Activated naive CD8-positive, alpha-beta T cell treated with anti-CD3 and anti-CD28 coated beads, Interleukin-2, amount 50 U/mL, for 16 hours (primary cell): Measurements from ENCODE around the gene TRIP4.
"Not testable (repeated sequence)": the region's sequence is repeated elsewhere in the genome, so short reads cannot be mapped to it uniquely, and the experiment has no call there.

Source experiments
- DNase-seq: peaks from one replicate; pipeline ENCODE4 v3.0.0-alpha.2; 2020; ENCODE audit warnings: low read depth, low spot score

The TRIP4 gene

DNA sequence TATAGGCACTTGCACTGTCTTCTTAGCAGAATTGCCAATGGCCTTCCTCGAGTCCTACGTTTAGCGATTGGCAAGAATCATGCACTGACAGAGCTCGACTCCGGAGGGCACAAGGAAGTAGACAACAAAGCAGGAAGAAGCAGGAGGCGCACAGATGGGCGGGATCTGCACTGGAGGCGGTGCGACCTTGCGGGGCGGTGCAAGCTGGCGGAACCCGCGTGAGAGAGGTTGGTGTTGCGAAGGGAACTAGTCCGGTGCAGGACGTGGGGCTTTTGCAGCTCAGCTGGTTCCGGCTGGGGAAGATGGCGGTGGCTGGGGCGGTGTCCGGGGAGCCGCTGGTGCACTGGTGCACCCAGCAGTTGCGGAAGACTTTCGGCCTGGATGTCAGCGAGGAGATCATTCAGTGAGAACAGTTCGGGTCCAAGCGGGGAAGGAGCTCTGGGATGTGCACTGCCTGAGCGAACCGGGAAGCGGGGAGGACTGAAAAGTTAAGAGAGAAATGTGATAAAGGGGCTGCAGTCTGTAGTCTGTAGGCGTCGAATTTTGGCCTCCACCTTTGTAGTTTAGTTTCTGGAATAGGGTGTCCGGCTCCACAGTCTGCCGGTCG is at the start of gene TRIP4:
Gene TRIP4 (plus strand): TSS at position 275 of the 607 bp plus-strand sequence. CDS start 28 bp downstream, at position 303.
- DNase-seq = peak; percentile 94

DNA sequence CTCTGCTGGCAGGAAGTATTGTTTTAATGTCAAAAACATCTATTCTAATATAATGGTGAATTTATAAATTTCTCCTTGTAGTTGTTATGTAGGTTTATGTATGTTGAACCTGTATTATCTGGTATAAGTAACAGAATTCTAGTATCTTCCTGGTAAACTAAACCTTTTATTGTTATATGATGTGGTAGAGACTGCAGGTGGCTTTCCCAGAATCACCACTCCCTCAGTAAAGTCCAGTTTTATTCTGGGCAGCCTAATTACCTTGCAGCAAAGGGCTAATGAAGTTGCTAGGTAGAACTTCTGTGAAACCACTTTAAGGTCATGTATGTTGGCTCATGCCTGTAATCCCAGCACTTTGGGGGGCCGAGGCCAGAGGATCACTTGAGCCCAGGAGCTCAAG is 47.3 kb upstream of the TRIP4 start:
- DNase-seq = no peak

DNA sequence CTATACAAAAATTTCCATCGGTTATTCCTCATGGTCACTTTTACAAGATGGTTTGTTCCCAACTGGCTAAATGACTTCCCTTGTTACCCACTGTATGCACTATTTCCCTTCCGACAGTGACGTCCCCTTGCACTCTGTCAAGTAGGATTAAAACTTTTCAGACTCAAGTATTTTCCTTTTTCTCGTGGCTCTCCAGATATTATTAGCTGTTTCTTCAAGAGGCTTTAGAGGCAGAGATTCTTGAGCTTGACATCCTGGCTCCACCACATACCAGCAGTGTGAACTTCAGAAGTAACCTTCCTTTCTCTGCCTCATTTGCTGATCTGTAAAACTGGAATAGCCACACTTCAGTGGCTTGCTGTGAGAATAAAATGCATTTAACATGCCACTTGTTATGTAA is 45.7 kb upstream of the TRIP4 start:
- DNase-seq = no peak

DNA sequence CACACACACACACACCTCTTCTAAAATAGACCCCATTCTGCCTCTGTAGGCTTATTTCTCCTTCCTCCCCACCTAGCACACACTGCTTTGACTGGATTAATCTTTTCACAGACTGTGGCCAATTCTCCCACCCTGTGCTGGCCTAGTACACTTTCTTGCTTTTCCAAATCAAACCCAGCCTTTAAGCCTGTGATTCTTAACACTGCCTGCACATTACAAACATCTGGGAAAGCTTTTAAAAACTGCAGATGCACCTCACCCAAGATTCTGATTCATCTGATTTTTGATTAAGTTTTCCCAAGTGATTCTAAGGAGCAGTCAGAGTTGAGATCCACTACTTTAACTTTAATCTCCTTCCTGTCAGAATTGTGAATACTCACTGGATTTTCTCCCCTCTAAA is 44.4 kb upstream of the TRIP4 start:
- DNase-seq = no peak

DNA sequence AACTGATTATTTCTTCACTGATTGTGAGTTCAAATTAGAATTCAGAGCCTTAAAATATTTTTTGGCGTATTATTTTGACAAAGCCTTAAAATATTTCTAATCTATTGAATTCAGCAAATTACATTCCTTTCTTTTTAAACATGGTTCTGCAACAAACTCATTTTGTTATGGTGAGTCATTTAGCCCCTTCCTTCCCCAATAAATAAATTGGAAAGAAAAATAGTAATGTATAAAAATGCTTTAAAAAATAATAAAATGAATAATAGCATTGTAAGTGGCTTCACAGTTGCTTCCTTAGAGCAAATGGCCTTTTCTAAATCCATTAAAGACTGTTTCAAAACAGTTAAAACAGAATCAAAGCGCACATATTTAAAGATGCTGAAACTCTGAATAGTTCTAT is 43.8 kb upstream of the TRIP4 start:
- DNase-seq = no peak

DNA sequence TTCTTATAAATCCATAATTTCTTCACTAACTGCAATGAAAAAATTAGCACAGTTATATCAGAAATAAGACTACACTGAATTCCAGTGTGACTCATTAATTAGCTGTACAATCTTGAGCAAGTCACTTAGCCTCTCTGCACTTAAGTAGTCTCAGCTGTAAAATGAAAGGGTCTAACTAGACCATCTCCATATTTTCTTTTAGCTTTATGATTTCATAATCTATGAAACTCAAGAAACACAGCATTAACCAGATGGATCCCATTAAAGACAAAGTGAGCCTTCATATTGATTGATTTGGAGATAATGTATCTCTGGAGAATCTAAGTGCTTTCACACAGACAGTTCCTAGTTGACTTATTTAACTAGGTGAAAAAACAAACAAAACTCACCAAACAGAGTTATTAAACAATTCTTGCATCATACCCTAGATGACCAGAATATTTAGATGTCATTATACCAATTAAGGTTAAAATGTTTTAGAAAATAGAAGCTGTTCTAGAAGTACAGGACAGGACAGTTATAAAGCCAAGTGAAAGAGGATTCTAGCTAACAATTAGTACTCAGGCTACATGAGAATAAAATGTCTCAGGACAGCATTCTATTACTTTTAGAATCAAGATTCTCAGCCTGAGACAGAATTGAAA is 42.9 kb upstream of the TRIP4 start:
- DNase-seq = no peak

DNA sequence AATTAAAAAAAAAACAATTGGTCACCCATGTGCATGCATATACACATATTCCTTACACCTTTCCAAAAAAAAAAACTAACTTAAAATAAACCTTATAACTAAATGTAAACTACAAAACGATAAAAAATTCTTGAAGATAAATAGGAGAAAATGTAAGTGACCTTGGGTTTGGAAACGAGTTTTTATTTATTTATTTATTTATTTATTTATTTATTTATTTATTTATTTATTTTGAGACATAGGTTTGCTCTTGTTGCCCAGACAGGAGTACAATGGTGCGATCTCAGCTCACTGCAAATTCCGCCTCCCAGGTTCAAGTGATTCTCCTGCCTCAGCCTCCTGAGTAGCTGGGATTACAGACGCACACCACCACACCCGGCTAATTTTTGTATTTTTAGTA is 41.4 kb upstream of the TRIP4 start:
- not testable (repeated sequence) for DNase-seq

DNA sequence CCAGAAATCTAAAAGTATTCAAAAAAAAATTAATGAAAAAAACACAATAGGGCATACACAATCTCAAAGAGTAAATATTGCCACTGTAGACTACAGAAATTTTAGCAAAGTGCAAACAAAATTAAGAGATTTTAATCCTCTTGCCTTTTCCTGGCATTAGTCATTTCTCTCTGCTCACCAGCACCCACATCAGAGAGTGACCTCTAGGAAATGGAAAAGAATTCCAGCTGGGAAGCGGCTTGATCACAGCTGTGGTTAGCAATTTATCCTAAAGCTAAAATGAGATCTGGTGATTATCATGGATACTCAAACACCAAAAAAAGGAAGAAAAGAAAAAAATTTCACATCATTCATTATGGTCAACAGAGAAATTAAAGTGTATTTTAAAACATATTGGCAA is 39.2 kb upstream of the TRIP4 start:
- no peak for DNase-seq

DNA sequence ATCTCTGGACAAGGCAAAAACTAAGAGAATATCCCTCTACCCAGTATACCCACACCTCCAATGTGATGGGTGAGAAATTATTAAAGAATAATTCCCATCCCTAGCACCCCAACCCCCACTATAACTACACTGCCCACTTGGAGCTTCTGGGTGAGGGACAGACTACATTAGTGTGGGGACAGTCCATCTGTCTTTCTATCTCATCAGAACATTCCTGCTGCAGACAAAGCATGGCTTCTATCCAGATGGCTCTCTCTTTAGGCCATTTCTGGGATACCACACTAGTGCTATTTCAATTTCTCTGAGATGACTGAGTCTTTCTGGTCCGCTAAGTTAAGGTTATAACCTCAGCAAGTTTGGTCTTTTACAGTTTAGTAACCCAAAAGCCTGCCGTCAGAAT is 38.3 kb upstream of the TRIP4 start:
- DNase-seq = no peak

DNA sequence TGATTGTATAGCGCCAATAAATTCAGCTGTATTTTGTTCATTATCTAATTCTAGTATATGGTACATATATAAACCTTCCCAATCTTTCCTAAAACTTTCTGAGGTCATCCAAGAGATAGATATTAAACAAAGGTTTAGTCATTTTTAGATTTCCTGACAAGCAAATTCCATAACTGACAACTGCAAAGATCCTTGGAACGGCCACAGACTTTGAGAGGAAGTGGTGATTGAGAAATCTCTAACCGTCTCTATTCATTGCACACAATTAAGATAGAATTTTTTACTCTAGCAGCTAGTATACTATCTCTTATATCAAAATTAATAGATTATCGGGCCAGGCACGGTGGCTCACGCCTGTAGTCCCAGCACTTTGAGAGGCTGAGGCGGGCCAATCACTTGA is 36.4 kb upstream of the TRIP4 start:
- no peak for DNase-seq

DNA sequence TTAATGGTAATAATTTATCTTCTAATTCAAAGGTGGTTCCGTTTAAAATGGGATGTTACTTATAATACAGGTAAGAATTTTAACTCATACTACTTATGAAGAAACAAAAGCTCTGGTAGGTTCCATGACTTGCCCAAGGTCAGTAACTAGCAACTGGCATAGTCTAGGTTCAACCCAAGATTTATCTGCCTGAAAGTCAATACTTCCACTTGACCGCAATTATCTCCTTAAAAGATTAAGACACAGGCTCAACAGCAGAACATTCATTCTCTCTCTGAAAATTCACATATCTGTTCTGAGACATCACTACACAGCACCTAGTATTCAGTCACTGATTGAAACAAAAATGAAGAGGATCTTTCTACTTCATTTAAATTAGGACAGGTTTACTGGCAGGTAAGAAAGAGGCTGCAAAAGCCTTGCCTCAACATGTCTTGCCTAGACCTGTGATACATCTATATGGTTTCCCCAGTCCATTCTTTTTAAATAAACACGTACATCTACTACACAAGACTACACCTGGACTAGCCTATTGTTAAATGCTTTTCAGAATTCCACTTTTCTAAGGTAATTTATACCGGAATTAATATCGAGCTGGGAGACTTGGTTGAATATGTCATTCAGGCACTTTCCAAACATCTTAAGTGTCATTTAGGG is 32.8 kb upstream of the TRIP4 start:
- DNase-seq = no peak

DNA sequence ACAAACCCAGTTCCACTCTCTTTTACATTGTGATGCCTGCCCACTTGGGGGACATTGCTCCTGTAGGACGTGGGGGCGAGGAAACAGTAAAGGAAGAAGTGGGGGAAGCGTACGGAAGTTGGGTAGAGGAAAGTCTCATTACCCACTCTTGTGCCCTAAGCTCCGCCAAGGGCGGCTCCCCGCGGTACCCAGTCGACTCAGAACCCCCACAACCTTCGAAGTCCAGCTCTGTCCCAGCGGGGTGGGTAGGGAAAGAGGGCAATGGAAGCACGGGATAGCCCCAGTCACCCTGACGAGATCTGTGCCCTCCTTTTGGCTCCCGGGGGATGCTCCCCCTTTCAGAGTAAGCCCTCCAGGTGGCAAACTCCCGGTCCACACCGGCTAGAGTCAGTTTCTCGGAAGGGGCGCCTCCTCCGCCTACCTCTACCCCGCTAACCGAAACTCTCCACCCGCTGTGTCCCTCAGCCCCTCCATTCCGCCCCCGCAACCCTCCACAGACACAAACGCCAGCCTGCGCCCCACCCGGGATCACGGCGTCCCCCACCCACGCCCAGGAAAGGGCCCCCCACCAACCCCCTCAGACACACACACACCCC is 32.2 kb upstream of the TRIP4 start:
- peak; percentile 11 for DNase-seq

DNA sequence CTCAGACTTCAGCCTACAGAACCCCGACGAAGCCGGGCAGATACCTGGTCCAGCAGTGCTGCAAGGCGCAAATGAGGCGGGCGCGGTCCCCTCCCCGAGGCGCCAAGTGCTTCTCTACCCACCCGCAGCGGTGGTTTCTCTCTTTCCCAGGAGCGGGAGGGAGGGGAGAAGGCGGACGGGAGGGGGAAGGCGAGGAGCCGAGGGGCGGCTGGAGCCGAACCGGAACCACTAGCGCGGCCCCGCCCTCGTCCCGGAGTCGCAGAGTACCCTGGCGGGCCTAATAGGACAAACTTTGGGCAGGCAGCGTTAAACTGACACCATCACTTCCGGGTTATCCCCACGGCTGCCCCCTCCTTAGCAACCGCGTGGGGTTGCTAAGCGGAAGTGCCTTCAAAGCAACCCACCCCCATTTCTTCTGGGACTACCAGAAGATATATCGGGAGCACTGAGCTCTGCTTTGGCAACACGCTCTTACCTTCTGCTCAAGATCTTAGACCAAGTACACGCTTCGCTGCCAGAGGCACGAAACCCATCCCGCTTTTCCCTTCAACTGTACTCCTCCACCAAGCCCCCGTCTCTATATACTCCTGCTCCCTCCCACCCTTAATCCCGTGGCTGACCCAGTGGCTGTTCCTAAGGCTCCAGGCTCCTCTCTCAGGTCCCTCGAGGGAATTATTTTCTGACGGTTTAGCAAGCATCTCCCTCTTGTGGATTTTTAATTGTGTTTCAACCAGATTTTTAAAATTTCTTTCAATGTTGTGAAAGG is 31.5 kb upstream of the TRIP4 start, which contains the start of gene CSNK1G1:
Gene CSNK1G1 (minus strand): TSS at position 230 of the 766 bp plus-strand sequence. CDS start 55,674 bp downstream, outside the sequence.
- DNase-seq = peak; percentile 86

DNA sequence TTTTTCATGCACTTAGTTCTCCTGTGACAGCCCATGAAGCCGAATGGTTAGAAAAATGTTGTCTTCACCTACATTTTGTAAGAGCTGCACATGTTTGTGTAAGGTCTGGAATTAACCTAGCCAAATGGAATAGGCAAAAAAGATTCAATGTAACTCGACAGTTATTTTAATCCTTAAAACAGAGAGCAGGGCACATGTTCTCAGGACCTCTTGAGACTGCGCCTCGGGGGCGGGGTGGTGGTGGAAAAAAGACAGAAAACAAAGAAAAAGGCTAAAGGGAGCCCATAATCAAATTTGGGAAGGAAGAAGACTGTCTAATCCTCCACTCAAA is 31.0 kb upstream of the TRIP4 start:
- no peak for DNase-seq

DNA sequence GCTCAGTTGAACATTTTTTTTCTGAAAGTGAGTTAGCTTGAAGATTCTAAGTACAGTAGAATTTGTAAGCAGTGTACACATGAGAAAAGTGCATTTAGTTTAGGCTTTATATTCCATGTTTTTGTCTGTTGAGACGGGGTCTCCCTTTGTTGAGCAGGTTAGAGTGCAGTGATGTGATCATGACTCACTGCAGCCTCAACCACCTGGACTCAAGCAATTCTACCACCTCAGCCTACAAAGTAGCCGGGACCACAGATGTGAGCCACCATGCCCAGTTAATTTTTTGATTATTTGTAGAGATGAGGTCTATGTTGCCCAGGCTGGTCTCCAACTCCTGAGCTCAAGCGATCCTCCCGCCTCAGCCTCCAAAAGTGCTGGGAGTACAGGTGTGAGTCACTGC is 26.4 kb upstream of the TRIP4 start:
- no peak for DNase-seq

DNA sequence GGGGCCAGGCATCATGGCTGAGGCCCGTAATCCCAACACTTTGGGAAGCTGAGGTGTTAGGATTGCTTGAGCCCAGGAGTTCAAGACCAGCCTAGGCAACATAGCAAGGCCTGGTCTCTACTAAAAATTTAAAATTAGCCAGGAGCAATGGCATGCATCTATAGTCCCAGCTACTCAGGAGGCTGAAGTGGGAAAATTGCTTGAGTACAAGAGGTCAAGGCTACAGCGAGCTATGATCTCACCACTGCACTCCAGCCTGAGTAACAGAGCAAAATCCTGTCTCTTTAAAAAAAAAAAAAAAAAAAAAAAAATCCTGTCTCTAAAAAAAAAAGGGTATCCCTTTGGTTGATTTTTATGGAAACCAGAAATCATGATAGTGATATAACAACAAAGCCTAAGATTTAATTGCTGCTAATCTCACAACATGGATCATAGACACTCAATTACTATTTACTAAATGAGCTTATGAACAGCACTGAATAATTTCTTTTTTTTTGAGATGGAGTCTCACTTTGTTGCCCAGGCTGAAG is 18.5 kb upstream of the TRIP4 start:
- DNase-seq = no peak

DNA sequence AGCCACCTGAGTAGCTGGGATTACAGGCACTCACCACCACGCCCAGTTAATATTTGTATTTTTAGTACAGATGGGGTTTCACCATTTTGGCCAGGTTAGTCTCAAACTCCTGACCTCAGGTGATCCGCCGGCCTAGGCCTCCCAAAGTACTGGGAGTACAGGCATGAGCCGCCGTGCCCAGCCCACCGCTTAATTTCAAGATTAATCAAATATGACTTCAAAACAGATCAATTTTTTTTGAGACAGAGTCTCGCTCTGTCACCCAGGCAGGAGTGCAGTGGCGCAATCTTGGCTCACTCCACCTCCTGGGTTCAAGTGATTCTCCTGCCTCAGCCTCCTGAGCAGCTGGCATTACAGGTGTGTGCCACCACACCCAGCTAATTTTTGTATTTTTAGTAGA is 16.3 kb upstream of the TRIP4 start:
- DNase-seq = not testable (repeated sequence)

DNA sequence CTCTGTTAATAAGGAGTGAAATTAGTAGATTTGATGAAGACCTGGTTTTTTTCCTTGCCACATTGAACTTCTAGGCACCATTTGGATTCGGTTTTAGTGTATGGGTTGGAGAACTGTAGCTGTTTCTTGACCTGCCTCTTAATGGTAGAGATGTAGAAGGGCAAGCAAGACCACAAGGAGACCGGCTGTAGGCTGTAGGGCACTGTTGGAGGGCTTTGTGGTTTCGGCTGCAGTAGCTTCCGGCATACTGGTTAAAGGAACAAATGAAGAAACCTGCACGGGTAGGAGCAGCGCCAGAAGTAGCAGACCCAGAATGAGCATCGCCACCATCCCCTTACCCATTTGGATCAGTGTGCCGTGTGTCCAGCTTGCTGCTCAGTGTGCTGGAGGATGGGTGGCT is 14.3 kb upstream of the TRIP4 start:
- no peak for DNase-seq

DNA sequence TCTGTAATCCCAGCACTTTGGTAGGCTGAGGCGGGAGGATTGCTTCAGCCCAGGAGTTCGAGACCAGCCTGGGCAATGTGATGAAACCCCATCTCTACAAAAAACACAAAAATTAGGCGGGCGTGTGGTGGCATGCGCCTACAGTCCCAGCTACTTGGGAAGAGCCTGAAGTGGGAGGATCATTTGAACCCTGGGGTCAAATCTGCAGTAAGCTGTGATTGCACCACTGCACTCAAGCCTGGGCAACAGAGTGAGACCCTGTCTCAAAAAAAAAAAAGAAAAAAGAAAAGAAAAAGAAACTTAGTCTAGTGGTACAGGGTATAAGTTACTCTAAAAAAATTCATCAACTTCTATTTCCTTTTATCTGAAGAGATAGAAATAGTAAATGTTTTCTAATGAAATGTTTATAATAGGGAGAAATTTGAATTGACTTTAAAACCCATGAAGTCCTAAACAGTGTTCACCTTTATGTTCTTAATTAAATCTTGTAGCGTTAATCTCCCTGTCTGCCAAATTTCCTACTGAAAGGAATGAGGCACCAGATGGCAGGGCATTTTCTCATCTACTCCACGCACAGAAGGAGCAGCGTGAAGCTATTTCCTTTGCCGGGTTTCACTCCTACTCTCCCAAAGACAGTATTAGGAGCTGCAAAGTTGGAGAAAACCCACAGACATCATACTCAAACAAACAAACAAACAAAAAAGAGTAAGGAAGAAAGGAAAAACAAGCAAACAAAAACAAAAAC is 8.2 kb upstream of the TRIP4 start:
- DNase-seq = no peak

DNA sequence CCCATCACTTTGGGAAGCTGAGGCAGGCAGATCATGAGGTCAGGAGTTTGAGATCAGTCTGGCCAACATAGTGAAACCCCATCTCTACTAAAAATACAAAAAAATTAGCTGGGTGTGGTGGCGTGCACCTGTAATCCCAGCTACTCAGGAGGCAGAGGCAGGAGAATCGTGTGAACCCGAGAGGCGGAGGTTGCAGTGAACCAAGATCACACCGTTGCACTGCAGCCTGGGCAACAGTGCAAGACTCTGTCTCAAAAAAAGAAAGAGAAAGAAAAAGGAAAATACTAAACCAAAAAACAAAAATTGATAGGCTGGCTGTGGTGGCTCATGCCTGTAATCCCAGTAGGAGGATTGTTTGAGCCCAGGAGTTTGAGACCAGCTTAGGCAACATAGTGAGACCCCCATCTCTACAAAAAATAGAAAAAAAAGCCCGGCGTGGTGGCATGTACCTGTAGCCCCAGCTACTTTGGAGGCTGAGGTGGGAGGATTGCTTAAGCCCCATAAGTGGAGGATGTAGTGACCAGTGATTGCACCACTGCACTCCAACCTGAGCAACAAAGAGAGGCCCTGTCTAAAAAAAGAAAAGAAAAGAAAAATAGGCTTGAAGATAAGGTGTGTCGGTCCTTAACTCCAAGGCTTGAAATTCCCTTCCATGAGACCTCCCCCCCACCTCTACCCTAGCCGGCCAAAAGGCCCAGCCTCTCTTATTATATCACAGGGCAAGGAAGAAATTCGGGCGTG is 7.3 kb upstream of the TRIP4 start:
- DNase-seq = not testable (repeated sequence)
